ENCODE data around the gene SLC35B3. TPM values are rescaled to one million over a fixed set of nuclear protein-coding genes. Genes with fewer than 3 reads are reported as not detected.

Gene SLC35B3
- total and polyA plus RNA-seq, 10 of the 15 experiments (the other 5 are each of a cell fraction or from before 2014, with no cell fraction given) = 10.5 to 28.1 (median 12.4) TPM

- TF ChIP-seq NFXL1 (IDR thresholded peaks at IDR 0.05; ENCODE audit: borderline replicate concordance) (no peak), HSF1 (IDR thresholded peaks at IDR 0.05; ENCODE audit: low read depth, low read length) (0 out of 2 replicates have a peak, but pooled peaks have one; percentile 11), ZNF384 (IDR thresholded peaks at IDR 0.05; ENCODE audit: borderline replicate concordance, low read depth, low read length) (no peak), POLR2AphosphoS5 (IDR thresholded peaks at IDR 0.05; ENCODE audit: low read length) (peak; percentile 98), YBX1 (IDR thresholded peaks at IDR 0.05) (no peak), IKZF2 (IDR thresholded peaks at IDR 0.05) (peak; percentile 71; a peak in 1 of 4 replicates), MAX (IDR thresholded peaks at IDR 0.05; ENCODE audit: low read depth, low read length) (peak; percentile 59), BHLHE40 (IDR thresholded peaks at IDR 0.05; ENCODE audit: borderline replicate concordance in 1 of 2, low read depth in 2 of 2, low read length in 1 of 2) (peak in 1 of 2 experiments; percentile 61; a peak in 2 of 4 replicates), YY1 (IDR thresholded peaks at IDR 0.05; ENCODE audit: low read depth, low read length) (peak; percentile 82)
These were observed at the start of gene SLC35B3 (continued) for GRCh38 chr6:8435093-8435844.

GRCh38 chr6:8483650-8484049 lies 48.3 kb upstream of the SLC35B3 start:
- in situ Hi-C loops (cut with MboI) (no loop called here), intact Hi-C loops (cut with micrococcal nuclease; ENCODE audit: unreplicated experiment) (no loop called here)
- ChIA-PET SMC1A (ENCODE audit: uncharacterized antibody, unreplicated experiment) (no interaction called here), POLR2A (no interaction called here), CTCF (no interaction called here), RAD21 (ENCODE audit: unreplicated experiment) (no interaction called here)
- Histone ChIP-seq H3K27ac (ENCODE audit: control insufficient read depth, insufficient read depth) (no peak overlapping the region), H3K4me3 (no peak overlapping the region), H3K36me3 (ENCODE audit: control insufficient read depth in 2 of 2, insufficient read depth in 2 of 2, low read length in 1 of 2) (no peaks in the 10 kb centered on the region), H3K27me3 (replicated peaks in 1 of 2; ENCODE audit: control insufficient read depth in 2 of 2, insufficient read depth in 2 of 2, low read length in 1 of 2) (no peaks in the 10 kb centered on the region), H3K4me2 (ENCODE audit: control insufficient read depth, insufficient read depth) (no peak overlapping the region), H3K79me2 (ENCODE audit: control insufficient read depth, insufficient read depth, low read length) (no peaks in the 10 kb centered on the region), H4K20me1 (ENCODE audit: control insufficient read depth, insufficient read depth) (no peaks in the 10 kb centered on the region), H2AFZ (ENCODE audit: control insufficient read depth, low read depth, low read length) (no peak overlapping the region), H3K9ac (ENCODE audit: control insufficient read depth, insufficient read depth, low read length) (no peak overlapping the region), H3K9me3 (replicated peaks; ENCODE audit: control insufficient read depth, insufficient read depth, low read length) (no peaks in the 10 kb centered on the region), H3K4me1 (ENCODE audit: control insufficient read depth, insufficient read depth, low read length) (no peaks in the 10 kb centered on the region)
- no TSS peak for BruUV-seq (replicated peaks)
- no peak for ATAC-seq
- TF ChIP-seq EP300 (IDR thresholded peaks at IDR 0.05; ENCODE audit: borderline replicate concordance in 1 of 2, control insufficient read depth in 1 of 2, low read depth in 2 of 2, low read length in 2 of 2) = no peak
- TF ChIP-seq TAF1 (IDR thresholded peaks at IDR 0.05; ENCODE audit: borderline replicate concordance, low read depth, low read length) = no peak
- TF ChIP-seq ZNF24 (IDR thresholded peaks at IDR 0.05) = no peak
- no peak for TF ChIP-seq TARDBP (IDR thresholded peaks at IDR 0.05; ENCODE audit: borderline replicate concordance)
- TF ChIP-seq ZBTB40 (IDR thresholded peaks at IDR 0.05; ENCODE audit: borderline replicate concordance) = no peak
- 19% methylated on average over 1 of the region's 1 CpG for WGBS (ENCODE audit: insufficient coverage, insufficient replicate concordance, low lambda C conversion rate, missing lambda C conversion rate)
- FAIRE-seq = no peak
- no peak for DNase-seq (ENCODE audit: low read depth, low spot score)

All from GM12878 (cell line).